NK-92 (cell line): ENCODE measurements around the gene SOX11.

Experiments used
- DNase-seq: peaks from one replicate; lab custom pipeline; 2025; ENCODE audit not compliant: unreplicated experiment; lab: John Stamatoyannopoulos, UW

Gene SOX11

GRCh38 chr2:5722236-5722635 lies 30.1 kb downstream of the SOX11 start:
- no peak for DNase-seq

GRCh38 chr2:5723791-5724735 lies 31.9 kb downstream of the SOX11 start:
- DNase-seq: no peak

- DNase-seq: no peak
Observed at GRCh38 chr2:5725072-5725471, 32.9 kb downstream of the SOX11 start.

GRCh38 chr2:5725794-5726463 lies 33.7 kb downstream of the SOX11 start:
- no peak for DNase-seq

- no peak for DNase-seq
Observed at GRCh38 chr2:5727235-5727634, 35.1 kb downstream of the SOX11 start.

- DNase-seq: no peak
Observed at GRCh38 chr2:5729416-5729815, 37.2 kb downstream of the SOX11 start.

GRCh38 chr2:5730386-5730785 lies 38.2 kb downstream of the SOX11 start:
- DNase-seq: no peak

- DNase-seq: no peak
Observed at GRCh38 chr2:5734859-5735520, 42.8 kb downstream of the SOX11 start.

GRCh38 chr2:5735521-5735861 lies 43.3 kb downstream of the SOX11 start:
- no peak for DNase-seq

- no peak for DNase-seq
Observed at GRCh38 chr2:5736050-5736449, 43.9 kb downstream of the SOX11 start.

GRCh38 chr2:5736886-5737285 lies 44.7 kb downstream of the SOX11 start:
- DNase-seq: no peak

- no peak for DNase-seq
Observed at GRCh38 chr2:5740053-5740452, 47.9 kb downstream of the SOX11 start.

- DNase-seq: no peak
Observed at GRCh38 chr2:5740817-5741216, 48.6 kb downstream of the SOX11 start.

GRCh38 chr2:5741242-5741641 lies 49.1 kb downstream of the SOX11 start:
- DNase-seq: no peak

GRCh38 chr2:5742126-5742525 lies 49.9 kb downstream of the SOX11 start:
- DNase-seq: no peak

GRCh38 chr2:5748391-5748790 lies 56.2 kb downstream of the SOX11 start:
- no peak for DNase-seq

- DNase-seq: no peak
Observed at GRCh38 chr2:5748946-5749345, 56.8 kb downstream of the SOX11 start.

GRCh38 chr2:5749347-5749746 lies 57.2 kb downstream of the SOX11 start:
- no peak for DNase-seq
